Mammary epithelial cell (primary cell): Measurements from ENCODE around the gene SERINC2.

ENCODE experiments used
- EZH2 ChIP-seq: IDR thresholded peaks from 2 replicates; pipeline ENCODE4 v1.6.1; 2012; ENCODE audit warnings: low read length, inconsistent platforms, borderline replicate concordance
- TF ChIP-seq, protein P1 (sequence below), 2 donors: IDR thresholded peaks in 1 of 2; conservative IDR thresholded peaks in 1 of 2; 2 replicates each; pipeline ENCODE4 v1.5.1; 2011 to 2012; ENCODE audit warnings: inconsistent platforms in 2 of 2, low read length in 2 of 2, mild to moderate bottlenecking in 2 of 2, control low read depth in 1 of 2, low read depth in 1 of 2; ENCODE audit not compliant: insufficient read depth in 1 of 2; ENCODE audit errors: extremely low read depth in 1 of 2

DNA sequence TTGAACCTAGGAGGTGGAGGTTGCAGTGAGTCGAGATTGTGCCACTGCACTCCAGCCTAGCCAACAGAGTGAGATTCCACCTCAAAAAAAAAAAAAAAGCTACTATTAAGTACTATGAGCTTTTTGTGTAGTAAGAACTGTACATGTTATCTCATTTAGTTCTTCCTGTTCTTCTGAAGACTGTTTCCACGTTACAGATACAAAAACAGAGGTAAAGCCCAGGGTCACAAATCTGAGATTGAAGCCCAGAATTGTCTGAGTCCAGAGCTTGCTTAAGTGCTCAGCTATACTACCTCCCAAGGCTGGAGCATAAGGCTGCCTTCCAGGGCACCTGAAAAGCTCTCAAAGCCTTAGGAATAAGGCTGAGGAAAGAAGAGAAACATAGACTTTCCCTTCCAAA, 43.0 kb upstream of the SERINC2 start:
- TF ChIP-seq EZH2: no peak
- TF ChIP-seq, protein P1, sequence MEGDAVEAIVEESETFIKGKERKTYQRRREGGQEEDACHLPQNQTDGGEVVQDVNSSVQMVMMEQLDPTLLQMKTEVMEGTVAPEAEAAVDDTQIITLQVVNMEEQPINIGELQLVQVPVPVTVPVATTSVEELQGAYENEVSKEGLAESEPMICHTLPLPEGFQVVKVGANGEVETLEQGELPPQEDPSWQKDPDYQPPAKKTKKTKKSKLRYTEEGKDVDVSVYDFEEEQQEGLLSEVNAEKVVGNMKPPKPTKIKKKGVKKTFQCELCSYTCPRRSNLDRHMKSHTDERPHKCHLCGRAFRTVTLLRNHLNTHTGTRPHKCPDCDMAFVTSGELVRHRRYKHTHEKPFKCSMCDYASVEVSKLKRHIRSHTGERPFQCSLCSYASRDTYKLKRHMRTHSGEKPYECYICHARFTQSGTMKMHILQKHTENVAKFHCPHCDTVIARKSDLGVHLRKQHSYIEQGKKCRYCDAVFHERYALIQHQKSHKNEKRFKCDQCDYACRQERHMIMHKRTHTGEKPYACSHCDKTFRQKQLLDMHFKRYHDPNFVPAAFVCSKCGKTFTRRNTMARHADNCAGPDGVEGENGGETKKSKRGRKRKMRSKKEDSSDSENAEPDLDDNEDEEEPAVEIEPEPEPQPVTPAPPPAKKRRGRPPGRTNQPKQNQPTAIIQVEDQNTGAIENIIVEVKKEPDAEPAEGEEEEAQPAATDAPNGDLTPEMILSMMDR (conservative IDR thresholded peaks at IDR 0.05 in 1 of 2, IDR thresholded peaks at IDR 0.05 in 1 of 2; ENCODE audit: extremely low read depth in 1 of 2, insufficient read depth in 1 of 2, low read depth in 1 of 2, low read length in 2 of 2): no peak
